Colonic mucosa (tissue), 4 donors: ENCODE measurements around the gene TOR3A. TPM values are rescaled to one million over a fixed set of nuclear protein-coding genes. Genes with fewer than 3 reads are reported as not detected.
"Not testable (repeated sequence)": the region's sequence is repeated elsewhere in the genome, so short reads cannot be mapped to it uniquely, and the experiment has no call there.

Source experiments
- DNase-seq: peaks from one replicate; pipeline ENCODE4 v3.0.0-alpha.2; 2020
- H3K27ac ChIP-seq: fragments of 200-600 bp; one replicate; pipeline ENCODE4 v1.8.0; 2021
- H3K27me3 ChIP-seq: fragments of 200-600 bp; one replicate; pipeline ENCODE4 v1.8.0; 2021
- H3K36me3 ChIP-seq: fragments of 200-600 bp; one replicate; pipeline ENCODE4 v1.8.0; 2021
- H3K4me1 ChIP-seq: fragments of 200-600 bp; one replicate; pipeline ENCODE4 v1.8.0; 2021; ENCODE audit warnings: mild to moderate bottlenecking
- H3K4me3 ChIP-seq: fragments of 200-600 bp; one replicate; pipeline ENCODE4 v1.8.0; 2021
- H3K9ac ChIP-seq, 2 donors: one replicate each; pipeline ENCODE4 v1.7.0; 2013; ENCODE audit warnings: control low read depth in 2 of 2, low read depth in 2 of 2, low read length in 2 of 2
- H3K9me3 ChIP-seq: fragments of 200-600 bp; one replicate; pipeline ENCODE4 v1.8.0; 2021
- CTCF ChIP-seq: fragments of 200-600 bp; IDR thresholded peaks from one replicate; pipeline ENCODE4 v1.8.0; 2022; ENCODE audit warnings: antibody characterized with exemption, mild to moderate bottlenecking
- intact Hi-C: fragments of 100-400 bp; cut with DNase I; formaldehyde crosslinking; loops from one replicate; pipeline ENCODE4 v1.14.1; 2022
- total RNA-seq, 2 donors: library from RNA; stranded (reverse); fragmentation: NEBNext Ultra II Directional in 1 of 2; extraction: Animal tissue kit (Norgen Biotek cat#: 25700) in 1 of 2; gene quantifications; one replicate each; pipeline ENCODE4 v1.2.1, GENCODE V29; 2021
- donor health status: healthy.
- donor health status: DM: no; HTN: no; CAD: no.
- donor health status: DM: no; HTN: no; CAD: no.

Gene TOR3A
- total RNA-seq = 10 to 100 TPM; 21.6 to 41.1 TPM

- peak within 1 kb of the TSS; percentile 94 to 96 for H3K9ac ChIP-seq
Measured at GRCh38 chr1:179081687-179082332, at the start of gene TOR3A. Gene TOR3A, plus strand, starts transcription at chr1:179082070. Its CDS starts 59 bp downstream, at chr1:179082129.

GRCh38 chr1:179034720-179035119 is 47.1 kb upstream of the TOR3A start:
- DNase-seq = no peak
- Histone ChIP-seq H3K9ac (no peak overlapping the region), H3K27ac (no peak overlapping the region)

More at GRCh38 chr1:179081687-179082332, at the start of gene TOR3A:
- no peak for TF ChIP-seq CTCF
- Histone ChIP-seq H3K27ac (peak within 1 kb of the TSS; percentile 92), H3K9me3 (no peaks in the 10 kb centered on the region), H3K27me3 (no peaks in the 10 kb centered on the region), H3K4me1 (peaks cover 5% of the 10 kb centered on the region), H3K4me3 (peak within 1 kb of the TSS; percentile 99), H3K36me3 (no peaks in the 10 kb centered on the region)
- intact Hi-C loops = loop anchor here (10.0 kb wide), 1 partner anchor 113 kb away; no protein-coding TSS in a partner anchor
- DNase-seq = peak; percentile 96

GRCh38 chr1:179036844-179037465 is 44.9 kb upstream of the TOR3A start:
- no peak for TF ChIP-seq CTCF
- intact Hi-C loops = no loop called here
- H3K27ac ChIP-seq = no peak overlapping the region
- no peaks in the 10 kb centered on the region for H3K36me3 ChIP-seq
- H3K27me3 ChIP-seq = no peaks in the 10 kb centered on the region
- H3K9me3 ChIP-seq = no peaks in the 10 kb centered on the region
- no peaks in the 10 kb centered on the region for H3K4me1 ChIP-seq
- H3K4me3 ChIP-seq = no peak overlapping the region
- H3K9ac ChIP-seq = no peak overlapping the region
- no peak for DNase-seq

More at GRCh38 chr1:179034720-179035119, 47.1 kb upstream of the TOR3A start:
- intact Hi-C loops = no loop called here
- H3K27me3 ChIP-seq = no peaks in the 10 kb centered on the region
- no peaks in the 10 kb centered on the region for H3K4me1 ChIP-seq
- no peaks in the 10 kb centered on the region for H3K9me3 ChIP-seq
- H3K4me3 ChIP-seq = no peak overlapping the region
- H3K36me3 ChIP-seq = no peaks in the 10 kb centered on the region
- TF ChIP-seq CTCF = no peak

GRCh38 chr1:179038528-179039281 is 43.2 kb upstream of the TOR3A start:
- no peak overlapping the region for H3K9ac ChIP-seq
- H3K9me3 ChIP-seq = no peaks in the 10 kb centered on the region
- H3K36me3 ChIP-seq = no peaks in the 10 kb centered on the region
- intact Hi-C loops = no loop called here
- H3K27me3 ChIP-seq = no peaks in the 10 kb centered on the region
- no peaks in the 10 kb centered on the region for H3K4me1 ChIP-seq
- TF ChIP-seq CTCF = no peak
- no peak overlapping the region for H3K27ac ChIP-seq
- H3K4me3 ChIP-seq = no peak overlapping the region
- no peak for DNase-seq

GRCh38 chr1:179039502-179040174 is 42.2 kb upstream of the TOR3A start:
- H3K36me3 ChIP-seq, H3K4me3 ChIP-seq, intact Hi-C loops, H3K9ac ChIP-seq, H3K4me1 ChIP-seq, H3K9me3 ChIP-seq, H3K27ac ChIP-seq, DNase-seq, H3K27me3 ChIP-seq: not testable (repeated sequence)

GRCh38 chr1:179040175-179040551 is 41.7 kb upstream of the TOR3A start:
- intact Hi-C loops, DNase-seq: not testable (repeated sequence)

More at GRCh38 chr1:179040175-179040551, 41.7 kb upstream of the TOR3A start:
- H3K27ac ChIP-seq, H3K4me3 ChIP-seq, H3K9me3 ChIP-seq, H3K27me3 ChIP-seq, H3K9ac ChIP-seq, H3K36me3 ChIP-seq, H3K4me1 ChIP-seq: not testable (repeated sequence)
